NCI-H82 treated with DMSO at 0.1 percent for 48 hours (cell line): ENCODE measurements around the gene IPO9.

ENCODE experiments used
- DNase-seq: peaks from one replicate; lab custom pipeline; 2025; ENCODE audit not compliant: unreplicated experiment; lab: John Stamatoyannopoulos, UW

Gene IPO9

DNA sequence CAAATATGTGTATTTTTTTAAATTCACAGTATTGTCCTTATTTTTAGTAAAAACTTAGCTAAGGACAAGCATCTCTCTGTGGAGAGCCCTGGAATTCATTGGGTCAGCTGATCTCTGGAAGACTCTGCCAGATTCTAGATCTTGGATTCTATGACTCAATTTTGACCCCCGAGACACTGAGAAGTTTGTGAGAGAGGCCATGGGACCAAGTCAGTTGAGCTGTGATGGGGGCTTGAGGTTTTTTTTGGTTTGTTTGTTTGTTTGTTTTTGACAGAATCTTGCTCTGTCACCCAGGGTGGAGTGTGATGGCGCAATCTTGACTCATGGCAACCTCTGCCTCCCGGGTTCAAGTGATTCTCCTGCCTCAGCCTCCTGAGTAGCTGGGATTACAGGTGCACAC is 73.2 kb downstream of the IPO9 start:
- DNase-seq = no peak

DNA sequence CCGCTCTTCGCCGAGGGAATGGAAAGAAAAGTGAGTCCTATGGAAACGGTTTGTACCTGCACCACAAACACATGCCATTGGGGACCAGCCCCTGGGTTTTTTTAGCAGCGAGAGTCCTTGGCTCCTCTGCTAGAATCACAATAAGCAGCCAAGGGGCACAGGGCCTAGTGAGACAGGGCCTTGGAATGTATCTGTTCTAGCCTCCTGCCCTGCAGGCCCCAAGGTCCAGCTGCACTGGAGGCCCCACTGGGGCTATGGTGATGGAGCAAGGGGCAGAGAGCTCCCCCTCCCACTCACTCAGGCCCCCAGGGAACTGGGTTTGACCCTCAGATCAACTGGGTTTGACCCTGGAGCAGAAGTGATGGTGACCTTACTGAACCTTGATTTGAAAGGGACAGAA is 74.2 kb downstream of the IPO9 start:
- no peak for DNase-seq

DNA sequence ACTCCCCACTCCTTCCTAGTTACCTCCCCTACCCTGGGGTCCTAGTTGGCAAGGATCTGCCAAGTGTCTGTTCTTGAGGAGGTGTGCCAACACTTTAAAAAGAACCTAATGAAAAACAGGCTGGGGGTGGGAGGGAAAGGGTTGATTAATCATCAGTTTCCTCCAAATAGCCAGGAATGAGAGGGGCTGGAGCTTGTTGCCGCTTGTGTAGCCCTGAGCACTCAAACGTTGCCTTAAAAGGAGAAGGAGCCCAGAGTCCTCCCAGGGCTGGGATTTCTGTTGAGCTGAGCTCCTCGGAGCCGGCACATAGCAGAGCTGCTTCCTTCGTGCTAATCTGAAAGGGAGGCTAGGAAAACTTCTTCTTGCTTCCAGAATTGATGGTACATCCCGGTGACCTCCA is 75.6 kb downstream of the IPO9 start:
- no peak for DNase-seq

- no peak for DNase-seq
Measured at GRCh38 chr1:201905234-201905890, 76.4 kb downstream of the IPO9 start.

DNA sequence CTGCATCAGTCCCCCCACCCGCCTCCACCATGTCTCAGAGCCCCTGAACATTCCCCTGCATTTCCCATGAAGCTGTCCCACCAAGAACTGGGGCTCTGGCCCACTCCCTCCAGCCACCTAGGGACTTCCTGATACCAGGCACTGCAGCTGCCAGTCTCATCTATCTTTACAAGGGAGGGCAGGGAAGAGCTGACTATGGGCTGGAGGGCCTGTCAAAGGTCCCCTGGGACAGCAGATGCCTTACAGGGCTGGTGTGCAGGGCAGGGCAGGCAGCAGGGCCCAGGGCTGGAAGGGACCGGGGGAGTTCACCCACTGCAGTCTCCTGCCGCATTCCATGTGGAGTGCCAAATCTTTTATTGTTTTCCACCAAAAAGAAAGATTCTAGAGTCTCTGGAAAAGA is 77.4 kb downstream of the IPO9 start:
- DNase-seq = no peak

GRCh38 chr1:201907621-201908020 is 78.7 kb downstream of the IPO9 start:
- no peak for DNase-seq

DNA sequence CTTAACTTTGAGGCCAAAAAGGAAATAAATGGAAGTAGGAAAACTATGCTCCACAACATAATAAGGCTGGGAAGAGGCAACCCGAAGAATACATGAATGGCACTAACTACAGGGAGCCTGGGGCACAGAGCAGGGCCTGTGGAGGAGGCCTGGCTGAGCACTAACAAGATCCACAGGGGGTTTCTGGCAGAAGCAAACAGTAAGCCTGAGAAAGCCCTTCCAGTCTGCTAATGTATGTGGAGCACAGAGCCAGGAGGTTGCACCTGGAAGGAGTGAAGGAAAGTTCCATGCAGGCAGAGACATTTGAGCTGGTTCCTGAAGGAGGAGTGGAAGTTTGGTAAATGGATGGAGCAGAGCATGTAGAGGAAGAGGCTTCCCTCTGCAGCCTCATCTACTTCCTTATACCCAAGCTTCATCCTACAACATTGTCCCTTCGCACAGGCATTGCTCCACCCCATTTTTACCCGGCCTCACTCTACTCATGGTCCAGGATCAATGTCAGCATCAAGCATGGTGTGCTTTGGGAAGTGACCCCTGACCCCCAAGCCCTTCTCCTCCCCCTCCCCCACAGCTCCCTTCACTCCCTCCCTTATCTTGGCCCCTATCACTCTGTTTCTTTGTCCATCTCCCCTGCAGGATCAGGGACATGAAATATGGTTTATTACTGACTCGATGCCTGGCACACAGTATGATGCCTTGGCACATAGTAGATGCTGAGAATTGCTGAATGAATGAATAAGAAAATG is 83.0 kb downstream of the IPO9 start:
- no peak for DNase-seq

DNA sequence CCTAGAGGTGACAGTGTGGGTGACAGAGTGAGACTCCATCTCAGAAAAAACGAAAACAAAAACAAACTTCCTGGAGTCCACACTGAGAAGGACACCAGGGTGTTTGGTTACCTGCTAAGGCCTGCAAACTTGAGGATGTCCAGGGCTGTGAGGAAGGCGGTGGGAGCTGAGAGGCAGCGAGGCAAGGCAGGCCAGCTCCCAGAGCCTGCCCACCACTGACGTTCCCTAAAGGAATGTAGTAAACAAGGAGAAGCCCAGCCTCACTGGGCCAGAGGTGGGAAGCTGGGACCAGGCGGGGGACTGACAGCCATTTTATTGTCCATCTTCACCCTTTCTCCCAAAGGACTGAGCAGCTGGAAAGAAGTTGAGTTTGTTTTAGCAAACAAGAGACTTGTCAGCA is 83.9 kb downstream of the IPO9 start:
- no peak for DNase-seq

DNA sequence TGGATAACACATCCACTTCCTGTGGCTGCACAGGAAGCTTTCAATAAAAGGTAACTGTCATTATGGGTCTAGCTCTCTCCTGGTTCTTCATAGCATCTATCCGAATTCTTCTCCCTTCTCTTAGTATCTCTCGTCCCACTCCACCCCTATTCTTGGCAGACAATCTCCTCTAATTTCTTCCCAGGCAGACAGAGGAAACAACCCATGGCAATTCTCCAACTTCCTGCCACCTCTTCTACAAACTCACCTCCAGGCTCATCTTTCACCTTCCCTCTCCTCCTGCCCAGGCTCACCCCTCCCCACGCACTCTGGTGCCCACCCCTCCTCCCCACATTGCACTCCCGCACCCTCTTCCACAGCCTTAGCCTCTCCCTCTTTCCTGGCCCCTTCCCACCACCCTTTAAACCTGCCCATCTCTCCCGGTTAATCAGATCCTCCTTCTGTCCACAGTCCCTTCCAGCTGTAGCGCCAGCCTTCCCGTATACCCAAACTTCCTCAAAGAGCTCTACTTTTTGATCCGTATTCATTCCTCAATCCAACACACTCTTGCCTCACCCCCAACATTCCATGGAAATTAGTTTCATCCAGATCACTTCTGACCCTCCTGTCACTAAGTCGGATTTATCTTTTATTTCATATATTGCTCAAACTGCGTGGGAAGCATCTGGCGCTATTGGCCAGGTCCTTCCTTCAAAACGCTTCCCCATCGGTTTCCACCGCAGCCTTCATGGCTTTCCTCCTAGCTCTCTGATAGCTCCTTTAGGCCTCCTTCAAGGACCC is 85.7 kb downstream of the IPO9 start:
- DNase-seq = no peak

DNA sequence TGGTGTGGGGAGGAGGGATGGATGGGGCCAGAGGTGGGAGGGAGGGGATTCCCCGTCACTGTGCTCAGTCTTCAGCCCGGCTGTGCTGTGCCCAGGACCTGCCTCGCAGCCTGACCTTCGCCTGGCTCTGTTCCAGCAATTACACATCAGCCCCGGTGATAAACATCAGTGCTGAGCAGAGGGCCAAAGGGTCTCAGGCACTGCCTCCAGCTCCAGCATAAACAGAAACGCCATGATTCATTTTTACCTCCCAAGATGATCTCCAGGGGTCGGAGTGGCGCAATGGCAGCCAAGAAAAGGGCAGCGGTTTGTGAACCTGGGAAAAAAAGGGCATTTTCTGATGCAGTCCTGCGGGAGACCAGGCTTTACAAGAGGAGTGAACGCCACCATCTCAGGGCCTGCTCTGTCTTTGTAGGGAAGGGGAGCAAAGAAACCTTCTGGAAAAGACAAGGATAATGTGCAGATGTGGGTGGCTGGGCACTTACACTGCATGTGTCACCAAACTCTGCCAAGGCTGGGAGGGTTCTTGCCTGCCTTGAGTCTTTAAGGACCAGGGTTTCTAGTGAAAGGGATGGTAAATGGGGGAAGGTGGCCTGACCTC is 87.8 kb downstream of the IPO9 start:
- peak; percentile 39 for DNase-seq

DNA sequence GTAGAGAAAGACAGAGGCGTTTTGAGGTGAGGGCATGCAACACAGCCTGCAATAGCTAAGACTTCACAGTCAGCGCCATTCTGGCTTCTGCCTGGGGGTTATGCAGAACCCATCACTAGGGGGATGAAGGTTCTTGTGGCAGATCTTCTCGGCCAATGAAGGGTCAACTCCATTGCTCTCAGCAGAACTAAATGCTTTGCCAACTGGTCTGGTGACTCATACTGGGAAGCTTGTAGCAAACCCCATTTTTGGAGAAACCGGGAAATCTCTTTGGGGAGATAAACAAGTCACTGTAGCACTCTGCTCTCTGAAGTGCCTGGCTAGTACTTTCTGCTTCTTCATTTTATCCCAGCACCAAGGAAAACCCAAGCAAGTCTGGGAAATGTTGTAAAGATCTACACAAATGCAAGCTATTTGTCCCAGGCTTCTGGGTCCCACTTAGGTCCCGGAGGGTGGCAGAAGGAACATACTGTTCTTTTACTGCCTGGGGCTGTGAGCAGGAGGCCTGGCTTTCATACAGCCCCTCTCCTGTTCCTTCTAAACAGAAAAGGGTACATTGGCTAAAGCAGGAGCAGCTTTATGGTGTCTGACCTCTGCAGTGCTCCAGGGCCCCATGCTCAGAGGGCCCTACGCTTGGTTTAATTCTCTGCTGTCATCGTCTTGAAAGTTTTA is 88.5 kb downstream of the IPO9 start:
- no peak for DNase-seq

- DNase-seq = no peak
Measured at GRCh38 chr1:201918343-201918742, 89.4 kb downstream of the IPO9 start.

DNA sequence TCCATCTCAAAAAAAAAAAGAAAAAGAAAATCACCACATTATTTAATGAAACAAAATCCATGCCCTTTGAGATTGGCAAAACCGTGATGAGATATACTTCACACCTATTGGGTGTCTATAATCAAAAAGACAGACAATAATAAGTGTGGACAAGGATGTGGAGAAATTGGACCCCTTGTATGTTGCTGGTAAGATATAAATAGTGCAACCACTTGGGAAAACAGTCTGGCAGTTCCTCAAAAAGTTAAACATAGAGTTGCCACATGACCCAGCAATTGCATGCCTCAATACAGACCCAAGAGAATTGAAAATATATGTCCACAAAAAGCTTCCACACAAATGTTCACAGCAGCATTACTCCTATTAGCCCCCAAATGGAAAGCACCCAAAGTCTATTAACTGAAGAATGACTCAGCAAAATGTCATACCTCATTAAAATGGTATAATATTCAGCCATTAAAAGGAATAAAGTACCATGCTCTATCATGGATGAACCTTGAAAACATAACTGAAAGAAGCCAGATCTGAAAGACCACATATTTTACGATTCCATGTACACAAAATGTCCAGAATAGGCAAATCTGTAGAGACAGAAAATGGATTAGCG is 93.1 kb downstream of the IPO9 start:
- DNase-seq = no peak

DNA sequence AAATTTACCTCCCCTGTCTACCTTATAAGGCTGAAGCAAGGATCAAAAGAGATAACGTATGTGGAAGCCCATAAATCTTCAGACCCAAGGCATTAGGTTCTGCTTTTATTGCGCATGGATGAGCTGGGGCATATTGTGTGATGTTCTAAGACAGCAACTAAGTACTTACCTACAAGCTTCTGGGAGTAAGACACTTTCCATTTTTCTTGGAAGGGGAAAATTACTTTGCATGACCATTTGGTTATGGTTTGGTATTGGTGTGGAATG is 96.3 kb downstream of the IPO9 start:
- DNase-seq = peak; percentile 100

GRCh38 chr1:201925981-201926645 is 97.2 kb downstream of the IPO9 start:
- DNase-seq = peak; percentile 98

GRCh38 chr1:201928266-201928665 is 99.3 kb downstream of the IPO9 start:
- peak; percentile 80 for DNase-seq

DNA sequence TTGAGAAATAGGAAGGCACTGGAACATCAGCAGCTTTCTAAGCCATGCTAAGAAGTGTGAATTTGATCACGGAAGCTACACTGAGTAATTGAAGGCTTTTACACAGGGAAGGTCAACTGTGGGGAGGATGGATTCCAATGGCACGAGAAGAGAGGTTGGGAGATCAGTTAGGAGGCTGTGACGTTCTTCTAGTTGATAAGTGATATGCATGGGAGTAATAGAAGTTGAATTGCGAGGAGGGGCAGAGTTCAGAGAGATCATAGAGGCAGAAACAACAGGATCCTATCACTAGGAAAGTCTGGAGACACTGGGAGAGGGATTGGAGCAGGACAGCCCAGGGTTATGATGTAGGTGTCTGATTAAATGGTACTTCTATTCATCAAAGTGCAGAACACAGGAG is 101.2 kb downstream of the IPO9 start:
- no peak for DNase-seq

DNA sequence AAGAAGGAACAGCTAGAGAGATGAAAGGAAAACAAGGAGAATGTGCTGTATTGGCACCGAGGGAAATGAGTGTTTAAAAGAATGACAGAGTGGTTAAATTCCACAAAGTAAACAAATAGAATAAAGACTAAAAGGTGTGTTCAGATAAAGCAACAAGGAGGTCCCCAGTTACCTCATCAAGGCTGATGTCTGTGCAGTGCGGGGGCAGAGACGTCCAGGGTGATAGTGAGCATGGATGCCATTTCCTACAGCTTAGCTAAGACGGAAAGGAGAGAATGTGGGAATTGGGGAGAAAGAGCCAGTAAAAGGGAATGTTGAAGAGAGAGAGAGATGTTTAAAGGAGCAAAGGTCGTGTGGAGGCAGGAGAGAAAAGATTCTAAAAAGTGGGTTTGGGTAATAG is 101.8 kb downstream of the IPO9 start:
- no peak for DNase-seq
